ENCODE measurements around the gene FAM117B. TPM values are rescaled to one million over a fixed set of nuclear protein-coding genes. Genes with fewer than 3 reads are reported as not detected.

The FAM117B gene
- total and polyA plus RNA-seq, 7 donors, result 3.6 to 8.9 (median 4.6) TPM

DNA sequence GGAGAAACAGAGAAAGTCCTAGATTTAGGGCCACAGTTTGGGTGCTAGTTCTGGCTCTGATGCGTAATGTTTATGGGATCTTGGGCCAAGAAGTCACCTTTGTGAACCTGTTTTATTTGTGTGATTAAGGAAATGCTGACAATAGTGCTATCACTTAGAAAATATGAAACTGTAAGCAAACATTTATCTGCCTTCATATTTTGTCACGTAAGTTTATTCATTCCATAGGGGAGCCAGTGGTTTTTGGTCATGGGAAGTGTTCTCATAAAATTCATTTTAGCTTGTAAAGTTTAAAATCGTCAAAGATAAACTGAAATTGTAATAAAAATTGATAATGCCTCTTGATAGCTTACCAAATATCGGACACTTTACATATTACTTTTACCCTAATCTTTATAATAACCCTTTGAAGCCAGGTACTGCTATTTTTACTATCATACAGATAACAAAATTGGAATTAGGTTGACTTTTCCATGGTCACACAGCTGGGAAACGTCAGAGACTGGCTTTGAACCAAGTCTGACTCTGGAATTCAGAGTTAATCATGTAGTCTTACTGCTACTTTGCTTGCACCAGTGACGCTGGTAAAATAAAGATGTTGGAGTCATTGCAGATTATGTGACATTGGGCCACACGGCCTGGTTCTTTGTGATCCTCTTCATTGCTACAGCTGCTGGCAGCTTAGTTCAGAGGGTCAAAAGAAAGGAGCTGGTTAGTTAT, 137.1 kb downstream of the FAM117B start:
- TF ChIP-seq, protein P1, sequence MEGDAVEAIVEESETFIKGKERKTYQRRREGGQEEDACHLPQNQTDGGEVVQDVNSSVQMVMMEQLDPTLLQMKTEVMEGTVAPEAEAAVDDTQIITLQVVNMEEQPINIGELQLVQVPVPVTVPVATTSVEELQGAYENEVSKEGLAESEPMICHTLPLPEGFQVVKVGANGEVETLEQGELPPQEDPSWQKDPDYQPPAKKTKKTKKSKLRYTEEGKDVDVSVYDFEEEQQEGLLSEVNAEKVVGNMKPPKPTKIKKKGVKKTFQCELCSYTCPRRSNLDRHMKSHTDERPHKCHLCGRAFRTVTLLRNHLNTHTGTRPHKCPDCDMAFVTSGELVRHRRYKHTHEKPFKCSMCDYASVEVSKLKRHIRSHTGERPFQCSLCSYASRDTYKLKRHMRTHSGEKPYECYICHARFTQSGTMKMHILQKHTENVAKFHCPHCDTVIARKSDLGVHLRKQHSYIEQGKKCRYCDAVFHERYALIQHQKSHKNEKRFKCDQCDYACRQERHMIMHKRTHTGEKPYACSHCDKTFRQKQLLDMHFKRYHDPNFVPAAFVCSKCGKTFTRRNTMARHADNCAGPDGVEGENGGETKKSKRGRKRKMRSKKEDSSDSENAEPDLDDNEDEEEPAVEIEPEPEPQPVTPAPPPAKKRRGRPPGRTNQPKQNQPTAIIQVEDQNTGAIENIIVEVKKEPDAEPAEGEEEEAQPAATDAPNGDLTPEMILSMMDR (IDR thresholded peaks at IDR 0.05), result no peak
- TF ChIP-seq POLR2AphosphoS5 (IDR thresholded peaks at IDR 0.05), result peak in 3 of 4 donors; percentile 9 to 39 (median 32)
- TF ChIP-seq EP300 (IDR thresholded peaks at IDR 0.05), result no peak
- Histone ChIP-seq H3K9me3 (no peaks in the 10 kb centered on the region), H3K36me3 (peaks cover 0 to 13% (median 0%) of the 10 kb centered on the region in 4 donors), H3K27ac (no peak overlapping the region), H3K4me1 (peaks cover 0 to 12% (median 0%) of the 10 kb centered on the region in 4 donors), H3K27me3 (no peaks in the 10 kb centered on the region), H3K4me3 (no peak overlapping the region)
- whole genome bisulfite sequencing, 2 donors, result 68 to 78% methylated on average over 7 of the region's 7 CpGs
- no peak for DNase-seq
- intact Hi-C loops (cut with DNase I), result no loop called here

DNA sequence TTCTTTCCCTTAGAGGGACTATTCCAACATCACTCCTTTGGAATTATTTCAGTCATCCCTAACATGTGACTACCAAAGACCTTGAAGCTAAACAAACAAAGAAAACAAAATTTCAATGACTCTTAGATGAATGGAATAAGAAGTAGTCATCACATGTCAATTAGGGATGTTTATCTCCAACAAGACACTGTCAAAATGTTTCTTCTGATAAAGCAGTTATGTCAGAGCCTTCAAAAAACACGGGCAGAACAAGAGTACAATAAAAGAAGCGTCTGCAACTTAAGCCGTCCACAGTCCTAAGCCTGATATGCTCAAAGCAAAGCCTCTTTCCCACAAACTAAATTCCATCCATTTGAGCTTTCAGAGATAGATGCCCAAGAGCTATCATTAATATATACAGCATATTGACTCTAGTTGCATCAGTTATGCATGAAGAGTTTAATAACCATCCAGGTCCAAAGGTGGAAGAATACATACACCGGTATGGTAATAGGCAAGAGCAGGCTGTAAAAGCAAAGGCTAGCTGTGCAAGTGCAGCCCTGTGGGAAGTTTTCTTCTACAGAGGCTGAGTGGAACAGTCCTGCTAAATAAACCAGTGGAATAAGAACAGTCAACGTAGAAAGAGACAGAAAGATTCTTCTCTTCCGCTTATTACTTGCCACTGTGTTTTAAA, 138.7 kb downstream of the FAM117B start:
- no peaks in the 10 kb centered on the region for H3K27me3 ChIP-seq
- H3K27ac ChIP-seq, result no peak overlapping the region
- H3K36me3 ChIP-seq, result peaks cover 0 to 18% (median 2%) of the 10 kb centered on the region in 4 donors
- TF ChIP-seq, protein P1 (IDR thresholded peaks at IDR 0.05), result no peak
- no peak for TF ChIP-seq POLR2AphosphoS5 (IDR thresholded peaks at IDR 0.05)
- no peak for TF ChIP-seq POLR2A (IDR thresholded peaks at IDR 0.05)
- TF ChIP-seq EP300 (IDR thresholded peaks at IDR 0.05), result no peak
- H3K4me1 ChIP-seq, result peaks cover 0 to 12% (median 0%) of the 10 kb centered on the region in 4 donors
- DNase-seq, result no peak
- intact Hi-C loops (cut with DNase I), result no loop called here
- H3K4me3 ChIP-seq, result no peak overlapping the region
- no peaks in the 10 kb centered on the region for H3K9me3 ChIP-seq
- 61 to 84% methylated on average over 6 of the region's 6 CpGs for WGBS, 2 donors

DNA sequence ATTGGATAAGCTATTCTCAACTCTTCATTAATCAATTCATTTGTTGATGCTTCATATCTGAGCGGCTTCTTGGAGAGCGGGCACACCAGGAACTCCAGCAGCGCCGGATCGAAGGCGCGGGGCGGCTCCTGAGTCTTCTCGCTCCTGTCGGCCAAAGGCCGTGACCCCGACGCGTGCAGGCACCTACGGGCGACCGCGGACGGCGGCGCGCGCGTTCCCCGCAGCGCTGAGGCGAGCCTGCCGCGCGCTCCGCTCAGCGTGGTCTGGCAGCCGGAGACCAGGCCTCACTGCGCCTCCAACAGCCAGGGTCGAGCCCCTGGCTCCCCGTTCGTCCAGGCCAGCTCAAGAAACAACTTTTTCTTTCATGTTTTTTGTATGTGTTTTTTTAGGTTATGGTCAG, 139.3 kb downstream of the FAM117B start:
- H3K9me3 ChIP-seq, result no peaks in the 10 kb centered on the region
- TF ChIP-seq POLR2A (IDR thresholded peaks at IDR 0.05) (no peak), POLR2AphosphoS5 (IDR thresholded peaks at IDR 0.05) (no peak), EP300 (IDR thresholded peaks at IDR 0.05) (no peak)
- TF ChIP-seq, protein P1 (IDR thresholded peaks at IDR 0.05), result no peak
- peaks cover 0 to 8% (median 0%) of the 10 kb centered on the region in 4 donors for H3K4me1 ChIP-seq
- DNase-seq, result no peak
- no peak overlapping the region for H3K27ac ChIP-seq
- H3K27me3 ChIP-seq, result no peaks in the 10 kb centered on the region
- no peak overlapping the region for H3K4me3 ChIP-seq
- intact Hi-C loops (cut with DNase I), result no loop called here
- 94 to 96% methylated on average over 37 of the region's 37 CpGs for WGBS, 2 donors
- peaks cover 0 to 24% (median 3%) of the 10 kb centered on the region in 4 donors for H3K36me3 ChIP-seq

DNA sequence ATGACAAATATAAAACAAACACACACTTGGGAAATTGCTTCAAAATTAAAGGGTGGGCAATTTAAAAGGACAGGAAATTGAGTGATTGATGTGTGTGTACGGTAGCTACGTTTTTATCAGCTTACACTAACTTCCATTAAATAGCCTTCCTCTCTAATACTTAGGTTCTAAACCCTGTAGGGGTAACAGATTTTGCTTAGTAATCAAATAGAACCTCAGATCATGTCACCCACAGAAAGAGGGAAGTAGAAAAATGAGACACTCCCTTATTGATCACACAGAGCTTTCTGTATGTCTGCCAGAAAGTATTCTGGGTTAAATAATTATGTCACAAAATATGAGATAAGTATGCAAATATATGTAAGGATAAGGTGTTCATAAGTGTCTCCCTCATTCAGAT, 143.4 kb downstream of the FAM117B start:
- H3K4me3 ChIP-seq, result no peak overlapping the region
- no peak overlapping the region for H3K27ac ChIP-seq
- no peaks in the 10 kb centered on the region for H3K4me1 ChIP-seq
- no peak for TF ChIP-seq POLR2A (IDR thresholded peaks at IDR 0.05)
- TF ChIP-seq, protein P1 (IDR thresholded peaks at IDR 0.05), result no peak
- no peaks in the 10 kb centered on the region for H3K9me3 ChIP-seq
- no peaks in the 10 kb centered on the region for H3K27me3 ChIP-seq
- H3K36me3 ChIP-seq, result peaks cover 0 to 29% (median 3%) of the 10 kb centered on the region in 4 donors
- intact Hi-C loops (cut with DNase I), result no loop called here
- WGBS, 2 donors, result 77 to 81% methylated on average over 2 of the region's 2 CpGs
- DNase-seq, result no peak

All from sigmoid colon (tissue), 7 donors.